ENCODE results near the gene RASSF5. TPM values are rescaled to one million over a fixed set of nuclear protein-coding genes. Genes with fewer than 3 reads are reported as not detected.

Gene RASSF5
- total and polyA plus RNA-seq, 2 experiments from 2014 or later, result 0.48 to 4.4 TPM

DNA sequence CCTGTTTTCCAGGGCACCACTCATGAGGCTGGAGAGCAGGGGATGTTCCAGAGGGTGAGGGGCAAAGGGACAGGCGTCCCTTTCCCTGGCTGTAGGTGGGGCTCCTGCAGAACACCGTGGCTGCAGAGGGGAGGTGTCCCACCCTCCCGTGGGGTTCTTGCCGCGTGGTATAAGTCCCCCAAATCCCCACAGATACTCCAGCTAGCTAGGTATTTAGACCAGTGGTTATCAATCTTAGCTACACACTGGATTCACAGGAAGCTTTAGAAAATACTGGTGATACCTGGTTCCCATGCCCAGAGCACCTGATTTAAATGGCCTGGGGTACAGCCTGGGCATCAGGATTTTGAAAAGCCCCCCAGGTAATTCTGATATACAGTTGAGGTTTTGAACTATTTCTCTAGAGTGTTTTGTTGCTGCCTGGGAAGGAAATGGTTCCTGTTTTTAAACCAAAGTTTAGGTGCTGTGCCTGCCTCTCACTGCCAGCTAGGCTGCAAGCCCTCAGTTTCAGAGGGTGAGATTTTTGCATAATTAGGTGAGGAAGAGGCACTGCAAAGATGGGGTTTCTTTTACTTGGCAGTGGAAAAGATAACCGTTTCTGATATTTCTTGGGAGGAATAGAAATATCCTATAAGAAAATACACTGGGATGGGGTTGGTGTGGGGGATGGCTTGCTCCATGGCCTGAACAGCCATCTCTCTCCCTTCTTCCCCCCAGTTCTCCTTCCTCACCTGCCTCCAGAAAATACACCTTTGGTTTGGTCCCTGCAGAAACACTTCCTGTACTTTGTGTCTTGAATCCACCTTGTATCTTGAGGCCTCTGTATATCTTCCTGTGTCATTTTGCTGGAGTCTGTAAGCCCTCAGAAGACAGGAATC, 51.7 kb downstream of the RASSF5 start (continued):
- no peak for TF ChIP-seq EZH2 (IDR thresholded peaks at IDR 0.05; ENCODE audit: low read depth, unreplicated experiment)
- no peak for TF ChIP-seq ZNF462 (CRISPR knock-in tag; IDR thresholded peaks at IDR 0.05)

GRCh38 chr1:206559672-206559995, 52.3 kb downstream of the RASSF5 start:
- DNase-seq (ENCODE audit: low spot score) (no peak), ATAC-seq (no peak)
- Histone ChIP-seq H3K79me2 (replicated peaks; ENCODE audit: insufficient read depth) (no peaks in the 10 kb centered on the region), H4K20me1 (replicated peaks; ENCODE audit: insufficient read depth) (no peaks in the 10 kb centered on the region; the same call in 1 of the 2 replicates), H3K4me3 (no peak overlapping the region), H2AFZ (no peak overlapping the region), H3K27ac (ENCODE audit: low read depth) (no peak overlapping the region), H3K27me3 (ENCODE audit: insufficient read depth) (peaks cover 31% of the 10 kb centered on the region), H3K4me2 (no peak overlapping the region), H3K4me1 (ENCODE audit: insufficient read depth) (peaks cover 13% of the 10 kb centered on the region), H3K9me2 (ENCODE audit: insufficient read depth) (no peaks in the 10 kb centered on the region), H3F3A (replicated peaks; ENCODE audit: low read depth) (0 out of 2 replicates have a peak, but pooled peaks cover 2% of the 10 kb centered on the region), H3K36me3 (ENCODE audit: insufficient read depth) (no peaks in the 10 kb centered on the region)
- no peaks in the 10 kb centered on the region for H3K9me3 Mint-ChIP-seq
- H3K4me3 Mint-ChIP-seq, result no peak overlapping the region
- no peaks in the 10 kb centered on the region for H3K36me3 Mint-ChIP-seq (ENCODE audit: low read depth)
- peaks cover 31% of the 10 kb centered on the region for H3K27me3 Mint-ChIP-seq (ENCODE audit: insufficient read depth, low read depth, poor library complexity)
- H3K27ac Mint-ChIP-seq, result no peak overlapping the region
- H3K4me1 Mint-ChIP-seq, result peaks cover 39% of the 10 kb centered on the region
- no peak for TF ChIP-seq EZH2 (IDR thresholded peaks at IDR 0.05; ENCODE audit: low read depth, unreplicated experiment)
